GM21367 (cell line): Measurements from ENCODE around the gene PPP5C.

Source experiments
- ATAC-seq: cut with Tn5 transposase; IDR thresholded peaks from one replicate; pipeline ENCODE4 v1.9.1; 2021; ENCODE audit not compliant: unreplicated experiment

The PPP5C gene

GRCh38 chr19:46330319-46330918, 16.5 kb upstream of the PPP5C start:
- no peak for ATAC-seq

DNA sequence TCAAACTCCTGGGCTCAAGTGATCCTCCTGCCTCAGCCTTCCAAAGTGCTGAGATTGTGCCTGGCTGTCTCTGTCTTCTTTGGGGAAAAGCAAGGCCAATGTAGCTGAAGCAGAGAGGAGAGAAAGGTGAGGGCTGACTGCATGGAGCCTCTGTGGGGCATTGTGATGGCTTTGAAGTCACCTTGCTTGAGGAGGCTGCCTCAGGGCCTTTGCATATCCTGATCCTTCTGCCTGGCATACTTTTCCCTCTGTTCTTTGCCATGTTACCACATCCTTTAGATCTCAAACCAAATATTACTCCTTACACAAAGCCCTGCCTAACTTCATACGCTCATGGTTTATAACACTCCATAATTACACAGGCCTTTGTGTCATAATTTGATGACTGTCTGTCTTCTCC, 9.4 kb upstream of the PPP5C start:
- ATAC-seq = no peak

GRCh38 chr19:46339446-46339845, 7.4 kb upstream of the PPP5C start:
- no peak for ATAC-seq

- no peak for ATAC-seq
These were observed 6.7 kb upstream of the PPP5C start for GRCh38 chr19:46340051-46340659.

- ATAC-seq = no peak
These were observed 5.0 kb upstream of the PPP5C start for GRCh38 chr19:46341937-46342336.

GRCh38 chr19:46344363-46344762, 2.5 kb upstream of the PPP5C start:
- ATAC-seq = no peak

DNA sequence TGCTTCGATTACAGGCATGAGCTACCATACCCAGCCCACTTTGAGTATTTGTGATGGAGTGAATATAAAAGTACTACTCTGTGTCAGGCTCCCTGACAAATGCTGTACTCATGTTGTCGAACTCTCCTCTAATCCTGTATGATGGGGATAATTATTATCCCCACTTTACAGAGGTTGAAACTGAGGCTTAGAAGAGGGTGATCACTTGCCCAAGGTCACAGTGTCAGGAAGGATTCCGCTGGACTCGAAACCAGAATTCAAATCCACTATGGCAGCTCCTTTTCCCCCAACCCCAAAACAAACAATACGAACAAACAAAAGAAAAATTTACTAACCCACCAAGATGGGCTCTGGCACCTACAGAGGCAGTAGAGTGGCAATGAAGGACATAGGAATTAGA, 1.7 kb upstream of the PPP5C start:
- no peak for ATAC-seq

- no peak for ATAC-seq
These were observed 641 bp downstream of the PPP5C start for GRCh38 chr19:46347572-46347883.

DNA sequence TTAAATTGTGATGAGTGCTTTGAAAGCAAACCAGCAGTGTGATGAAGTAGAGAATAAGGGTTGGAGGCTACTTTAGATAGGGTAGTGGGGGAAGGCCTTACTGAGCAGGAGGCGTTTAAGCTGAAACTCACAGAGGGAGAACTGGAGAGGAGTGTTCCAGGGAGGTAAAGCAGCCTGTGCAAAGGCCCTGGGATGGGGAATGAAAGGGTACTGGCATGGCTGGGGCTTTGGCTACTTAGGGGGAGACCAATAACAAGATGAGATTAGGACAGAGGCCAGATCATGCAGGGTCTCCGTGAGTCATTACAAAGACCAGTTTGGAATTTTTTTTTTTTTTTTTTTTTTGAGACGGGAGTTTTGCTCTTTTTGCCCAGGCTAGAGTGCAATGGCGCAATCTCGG, 1.1 kb downstream of the PPP5C start:
- no peak for ATAC-seq

DNA sequence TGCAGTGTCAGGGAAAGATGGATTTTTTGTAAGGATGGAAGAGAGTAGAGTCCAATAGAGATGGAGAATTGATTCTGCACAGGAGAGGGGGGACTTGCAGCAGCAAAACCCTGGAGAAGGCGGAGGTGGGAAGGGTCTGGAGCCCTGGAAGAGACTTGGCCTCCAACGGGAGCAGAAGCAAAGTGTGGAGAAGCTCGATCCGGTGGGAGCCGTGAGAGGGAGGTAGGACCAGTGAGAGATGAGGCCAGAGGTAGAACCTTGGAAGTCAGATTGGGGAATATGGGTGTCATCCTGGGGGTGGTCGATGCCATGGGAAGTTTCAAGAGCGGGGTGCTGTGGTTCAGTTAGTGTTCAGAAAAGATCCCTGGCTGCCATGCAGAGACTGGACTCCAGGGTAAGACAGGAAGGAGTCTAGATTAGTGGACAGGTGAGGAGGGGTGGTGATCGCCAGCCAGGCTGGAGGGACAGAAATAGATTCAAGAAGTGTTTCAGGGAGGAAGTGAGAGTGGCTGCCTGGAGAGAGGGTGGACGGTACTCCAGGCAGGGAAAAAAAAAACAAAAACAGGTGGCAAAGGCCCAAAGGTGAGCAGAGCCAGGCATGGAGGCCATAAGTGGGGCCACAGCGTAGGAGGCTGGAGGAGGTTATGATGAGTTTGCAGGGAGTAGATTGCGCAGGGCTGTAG, 2.6 kb downstream of the PPP5C start:
- no peak for ATAC-seq

- ATAC-seq = no peak
These were observed 3.3 kb downstream of the PPP5C start for GRCh38 chr19:46350029-46350757.

DNA sequence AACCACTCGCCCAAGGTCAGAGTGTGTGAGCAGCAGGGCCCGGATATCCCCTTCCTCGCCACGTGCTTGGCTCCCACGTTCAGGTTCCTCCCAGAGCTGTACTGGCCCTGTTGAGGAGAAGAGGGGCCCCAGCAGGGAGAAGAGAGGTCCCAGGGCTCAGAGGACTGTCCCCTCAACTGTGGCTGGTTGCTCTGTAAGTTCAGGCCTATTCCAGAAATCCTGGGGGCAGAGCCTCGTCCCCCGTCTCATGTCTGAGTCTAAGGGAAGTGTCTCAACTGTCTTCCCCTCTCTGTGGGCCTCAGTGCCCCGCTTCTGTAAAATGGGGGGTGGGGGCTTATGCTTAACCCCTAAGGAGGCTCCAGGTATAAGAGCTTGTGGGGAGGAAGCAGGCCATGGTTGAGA, 3.9 kb downstream of the PPP5C start:
- ATAC-seq = no peak

DNA sequence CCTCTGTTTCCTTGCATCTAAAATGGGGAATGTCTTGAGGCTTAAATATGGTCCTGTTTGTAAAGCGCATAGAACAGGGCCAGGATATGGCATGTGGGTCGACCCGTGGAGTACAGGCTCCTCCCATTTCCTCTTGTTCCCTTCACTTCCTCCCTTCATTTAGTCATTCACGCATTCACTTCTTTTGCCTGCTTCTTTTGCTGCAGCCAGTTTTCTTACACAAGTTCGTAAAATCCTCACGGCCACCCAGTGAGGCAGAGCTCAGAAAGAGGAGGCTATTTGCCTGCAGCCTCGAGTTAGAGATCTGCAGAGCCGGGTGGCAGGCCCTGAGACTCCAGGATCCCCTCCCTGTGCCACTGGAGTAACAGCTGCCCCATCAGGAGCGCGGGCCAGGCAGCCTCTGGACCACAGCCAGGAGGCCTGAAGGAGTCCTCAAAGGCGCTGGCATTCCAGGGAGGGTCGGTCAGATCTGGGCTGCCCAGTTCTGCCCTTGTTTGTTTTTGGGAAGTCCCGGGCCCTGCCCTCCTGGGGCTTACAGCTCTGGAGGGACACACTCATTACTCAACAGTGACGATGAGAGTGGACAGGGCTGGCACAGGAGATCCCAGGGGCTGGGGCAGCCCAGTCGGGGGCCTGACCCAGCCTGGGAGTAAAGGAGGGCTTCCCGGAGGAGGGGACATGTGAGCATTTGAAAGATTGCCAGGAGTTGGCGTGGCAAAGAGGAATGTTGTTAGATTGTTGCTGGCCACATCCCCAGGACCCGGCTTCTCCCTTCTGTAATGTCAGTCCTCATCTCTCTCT, 4.6 kb downstream of the PPP5C start:
- no peak for ATAC-seq

DNA sequence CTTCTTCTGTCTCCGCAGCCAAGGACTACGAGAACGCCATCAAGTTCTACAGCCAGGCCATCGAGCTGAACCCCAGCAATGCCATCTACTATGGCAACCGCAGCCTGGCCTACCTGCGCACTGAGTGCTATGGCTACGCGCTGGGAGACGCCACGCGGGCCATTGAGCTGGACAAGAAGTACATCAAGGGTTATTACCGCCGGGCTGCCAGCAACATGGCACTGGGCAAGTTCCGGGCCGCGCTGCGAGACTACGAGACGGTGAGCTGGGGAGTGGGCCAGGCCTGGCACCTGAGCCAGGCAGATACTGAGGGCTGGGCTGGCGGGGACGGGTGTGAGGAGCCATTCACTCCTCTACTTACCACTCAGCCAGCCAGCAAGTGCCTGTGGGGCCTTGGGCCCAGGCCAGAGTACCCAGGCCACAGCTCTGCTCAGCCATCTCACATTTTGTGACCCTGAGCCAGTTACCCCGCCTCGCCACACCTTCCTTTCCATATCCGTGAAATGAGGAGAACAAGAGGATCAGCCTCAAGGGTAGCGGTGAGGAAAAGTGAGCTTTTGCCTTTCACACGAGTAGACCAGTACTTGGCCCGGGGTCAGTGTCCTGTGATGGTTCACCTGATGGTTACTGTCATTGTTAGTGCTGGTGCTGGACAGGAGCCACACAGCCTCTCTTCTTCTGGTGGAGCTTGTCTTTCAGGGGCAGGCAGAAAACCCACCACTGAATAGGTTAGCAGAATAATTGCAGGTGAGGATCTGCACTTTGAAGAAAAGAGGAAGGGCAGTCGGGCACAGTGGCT, 7.0 kb downstream of the PPP5C start:
- no peak for ATAC-seq

DNA sequence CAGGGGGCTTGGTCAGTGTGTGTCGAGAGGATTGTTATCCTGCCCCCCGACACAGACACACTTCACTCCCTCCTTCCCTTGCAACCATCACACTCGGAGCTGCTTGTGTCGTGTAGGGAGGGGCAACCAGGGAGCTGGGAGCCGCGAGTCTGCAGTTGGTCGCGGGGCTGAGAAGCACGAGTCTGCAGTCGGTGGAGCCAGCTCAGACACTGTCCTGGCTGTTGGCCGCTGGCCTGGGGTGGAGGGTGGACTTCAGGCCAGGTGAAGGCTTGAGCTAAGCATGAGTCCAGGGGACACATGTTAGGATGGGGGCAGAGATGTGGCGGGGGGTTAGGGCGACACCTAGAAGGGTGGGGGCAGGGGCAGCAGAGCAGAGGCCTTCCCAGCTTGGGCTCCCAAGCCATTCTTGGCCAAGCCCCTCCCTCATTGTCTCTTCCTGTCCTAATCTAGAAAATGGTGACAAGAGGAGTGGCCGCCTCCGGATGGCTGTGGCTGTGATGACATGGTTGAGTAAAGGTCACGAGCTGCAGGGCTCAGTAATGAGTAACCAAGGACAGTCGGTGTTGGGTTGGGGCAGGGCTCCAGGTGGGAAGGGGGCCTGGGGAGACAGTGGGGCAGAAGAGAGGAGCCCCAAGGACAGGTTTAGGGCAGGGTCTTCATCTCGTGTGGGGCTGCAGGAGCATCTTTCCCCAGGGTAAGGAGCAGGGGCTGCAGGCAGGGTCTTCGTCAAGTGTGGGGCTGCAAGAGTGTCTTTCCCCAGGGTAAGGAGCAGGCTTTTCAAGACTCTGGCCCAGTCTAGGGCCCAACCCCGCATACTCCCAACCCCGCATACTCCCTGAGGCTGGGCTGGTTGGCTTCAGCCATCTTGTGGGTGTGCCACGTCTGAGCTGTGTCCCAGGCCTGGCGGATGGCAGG, 8.6 kb downstream of the PPP5C start:
- no peak for ATAC-seq

DNA sequence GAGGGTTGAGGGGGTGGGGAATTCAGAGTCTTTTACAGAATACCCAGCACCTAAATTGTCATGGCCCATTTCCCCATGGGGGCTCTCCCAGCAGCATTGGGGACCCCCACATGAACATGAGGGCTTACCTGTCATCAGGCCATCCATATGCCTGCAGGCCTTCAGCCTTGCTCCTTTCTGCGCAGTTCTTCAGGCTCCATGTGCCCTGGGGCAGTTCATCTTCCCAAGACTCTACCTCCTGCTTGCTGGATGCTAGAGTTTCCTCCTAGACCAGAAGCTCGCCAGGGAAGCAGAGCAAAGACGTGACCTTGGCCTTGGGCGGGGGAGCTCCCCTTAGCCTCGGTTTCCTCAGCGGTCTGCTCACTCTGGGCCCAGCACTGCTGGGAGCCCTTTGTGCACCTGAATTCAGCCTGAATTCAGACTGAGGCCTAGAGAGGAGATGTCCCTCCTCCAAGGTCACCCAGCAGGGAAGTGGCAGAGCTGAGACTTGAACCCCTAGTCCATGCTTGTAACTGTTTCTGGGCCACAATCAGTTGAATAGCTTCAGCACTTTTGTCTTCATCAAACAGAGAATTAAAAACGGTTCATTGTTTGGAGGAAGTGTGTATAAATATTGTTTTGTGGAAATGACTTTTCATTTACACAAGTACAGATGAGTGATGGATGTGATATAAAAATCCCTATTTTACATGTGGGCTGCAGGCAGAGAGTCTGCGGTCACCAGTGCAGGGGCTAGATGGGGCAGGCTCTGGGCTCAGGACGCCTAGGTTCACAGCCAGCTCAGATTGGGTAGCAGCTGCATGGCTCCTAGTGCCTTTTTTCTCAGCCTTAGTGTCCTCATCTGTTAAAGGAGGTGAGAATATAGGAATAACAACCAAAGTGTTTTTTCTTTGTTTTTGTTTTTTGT, 9.5 kb downstream of the PPP5C start:
- no peak for ATAC-seq

DNA sequence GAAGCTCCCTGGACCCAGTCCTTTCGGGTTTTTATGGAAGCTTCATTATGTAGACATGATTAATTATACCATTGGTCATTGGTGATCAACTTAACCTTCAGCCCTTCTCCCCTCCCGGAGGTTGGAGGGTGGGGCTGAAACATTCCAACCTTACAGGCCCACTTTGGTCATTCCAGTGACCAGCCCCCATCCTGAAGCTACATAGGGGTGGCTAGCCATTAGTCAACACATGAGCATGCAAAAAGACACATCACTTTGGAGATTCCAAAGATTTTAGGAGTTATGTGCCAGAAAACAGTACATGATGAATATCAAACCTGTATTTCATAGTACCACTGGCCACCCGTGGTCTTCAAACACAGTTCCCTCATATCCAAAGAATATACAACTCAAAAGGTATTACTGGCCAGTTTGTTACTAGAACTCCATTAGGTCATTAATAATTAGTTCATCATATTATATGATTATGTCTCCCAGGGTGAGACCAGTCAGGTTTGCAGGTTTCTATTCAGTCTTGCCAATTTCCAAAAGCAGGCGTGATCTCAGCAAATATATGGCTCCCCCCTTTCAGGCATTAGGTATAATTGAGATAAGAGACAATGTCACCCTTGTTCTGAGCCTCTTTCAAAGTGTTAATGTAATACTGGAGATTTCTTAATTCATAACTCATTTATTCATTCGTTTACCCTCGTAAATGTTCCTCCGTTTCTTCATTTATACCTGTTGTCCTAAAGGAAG, 11.1 kb downstream of the PPP5C start:
- ATAC-seq = no peak

DNA sequence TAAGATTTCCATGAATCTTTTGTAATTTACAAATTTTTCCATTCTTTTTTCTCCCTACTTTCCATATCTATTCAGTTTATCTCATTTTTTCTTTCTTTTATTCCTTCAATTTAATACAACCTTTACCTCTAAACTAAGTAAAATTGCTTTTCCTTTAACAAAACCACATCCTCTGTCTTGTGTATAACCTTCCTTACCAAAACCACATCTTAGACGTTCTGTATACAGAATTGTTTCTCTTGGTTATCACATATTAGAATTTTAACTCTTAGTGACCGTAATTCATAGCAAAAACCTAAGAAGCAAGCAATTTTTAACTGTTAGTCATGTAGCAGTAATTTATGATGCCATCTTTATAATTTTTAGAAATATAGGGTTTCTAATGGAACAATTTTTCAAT, 15.0 kb downstream of the PPP5C start:
- ATAC-seq = no peak
